Calu3 (cell line): ENCODE data around the gene SCAPER. TPM values are rescaled to one million over a fixed set of nuclear protein-coding genes. Genes with fewer than 3 reads are reported as not detected.
"Not testable (repeated sequence)": the region's sequence is repeated elsewhere in the genome, so short reads cannot be mapped to it uniquely, and the experiment has no call there.

Experiments
- BruUV-seq: library from RNA; stranded (reverse); fragments of 400-500 nt; replicated peaks from 2 replicates; lab custom pipeline; 2021; lab: Mats Ljungman, UMichigan
- CTCF ChIA-PET: fragments of 300-600 bp; sonication (Branson Sonifier 250); formaldehyde crosslinking; loops from one replicate; lab custom pipeline; 2022; ENCODE audit warnings: antibody characterized with exemption; lab: Charles Lee
- DNase-seq: peaks from one replicate; pipeline ENCODE4 v3.0.0; 2022
- H3K27ac Mint-ChIP-seq: one replicate; pipeline ENCODE4 v1.8.0; 2022; ENCODE audit warnings: mixed read lengths; ENCODE audit not compliant: unreplicated experiment
- H3K27me3 Mint-ChIP-seq: one replicate; pipeline ENCODE4 v1.8.0; 2022; ENCODE audit warnings: mixed read lengths; ENCODE audit not compliant: unreplicated experiment
- H3K36me3 Mint-ChIP-seq: one replicate; pipeline ENCODE4 v1.8.0; 2022; ENCODE audit warnings: mild to moderate bottlenecking, moderate library complexity, mixed read lengths; ENCODE audit not compliant: insufficient read depth, unreplicated experiment
- H3K4me1 Mint-ChIP-seq: one replicate; pipeline ENCODE4 v1.8.0; 2022; ENCODE audit warnings: mild to moderate bottlenecking, low read depth, mixed read lengths; ENCODE audit not compliant: unreplicated experiment
- H3K4me3 Mint-ChIP-seq: one replicate; pipeline ENCODE4 v1.8.0; 2022; ENCODE audit warnings: mild to moderate bottlenecking, low read depth, moderate library complexity, mixed read lengths; ENCODE audit not compliant: unreplicated experiment
- H3K9me3 Mint-ChIP-seq: one replicate; pipeline ENCODE4 v1.8.0; 2022; ENCODE audit warnings: low read depth, mixed read lengths; ENCODE audit not compliant: unreplicated experiment
- intact Hi-C: fragments of 100-400 bp; cut with micrococcal nuclease; formaldehyde crosslinking; loops from one replicate; pipeline ENCODE4 v1.10.0; 2022; ENCODE audit not compliant: unreplicated experiment
- total RNA-seq: library from RNA; stranded (reverse); gene quantifications from 2 replicates; pipeline ENCODE4 v1.2.3, GENCODE V29; 2022
- TF ChIP-seq, protein P1 (sequence below): fragments of 200-600 bp; IDR thresholded peaks from one replicate; pipeline ENCODE4 v1.8.0; 2022; ENCODE audit warnings: antibody characterized with exemption; ENCODE audit not compliant: unreplicated experiment

Gene SCAPER
- total RNA-seq, 1 experiment from 2014 or later, result 34.8 TPM

DNA sequence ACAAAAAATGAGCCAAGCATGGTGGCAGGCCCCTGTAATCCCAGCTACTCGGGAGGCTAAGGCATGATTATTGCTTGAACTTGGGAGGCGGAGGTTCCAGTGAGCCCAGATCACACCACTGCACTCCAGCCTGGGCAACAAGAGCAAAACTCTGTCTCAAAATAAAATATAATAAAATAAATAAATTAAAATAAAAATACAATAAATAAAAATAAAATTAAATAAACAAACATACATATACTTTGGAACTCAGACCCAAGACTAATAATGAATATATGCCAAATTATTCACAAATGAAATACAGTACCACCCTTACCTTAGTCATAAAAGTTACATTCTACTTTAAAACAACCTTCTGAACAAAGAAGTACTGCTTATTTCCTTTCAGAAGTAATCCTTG, 81.8 kb downstream of the SCAPER start:
- H3K4me1 Mint-ChIP-seq, result no peaks in the 10 kb centered on the region
- TF ChIP-seq, protein P1, sequence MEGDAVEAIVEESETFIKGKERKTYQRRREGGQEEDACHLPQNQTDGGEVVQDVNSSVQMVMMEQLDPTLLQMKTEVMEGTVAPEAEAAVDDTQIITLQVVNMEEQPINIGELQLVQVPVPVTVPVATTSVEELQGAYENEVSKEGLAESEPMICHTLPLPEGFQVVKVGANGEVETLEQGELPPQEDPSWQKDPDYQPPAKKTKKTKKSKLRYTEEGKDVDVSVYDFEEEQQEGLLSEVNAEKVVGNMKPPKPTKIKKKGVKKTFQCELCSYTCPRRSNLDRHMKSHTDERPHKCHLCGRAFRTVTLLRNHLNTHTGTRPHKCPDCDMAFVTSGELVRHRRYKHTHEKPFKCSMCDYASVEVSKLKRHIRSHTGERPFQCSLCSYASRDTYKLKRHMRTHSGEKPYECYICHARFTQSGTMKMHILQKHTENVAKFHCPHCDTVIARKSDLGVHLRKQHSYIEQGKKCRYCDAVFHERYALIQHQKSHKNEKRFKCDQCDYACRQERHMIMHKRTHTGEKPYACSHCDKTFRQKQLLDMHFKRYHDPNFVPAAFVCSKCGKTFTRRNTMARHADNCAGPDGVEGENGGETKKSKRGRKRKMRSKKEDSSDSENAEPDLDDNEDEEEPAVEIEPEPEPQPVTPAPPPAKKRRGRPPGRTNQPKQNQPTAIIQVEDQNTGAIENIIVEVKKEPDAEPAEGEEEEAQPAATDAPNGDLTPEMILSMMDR, result no peak
- CTCF ChIA-PET, result no interaction called here
- intact Hi-C loops, result no loop called here
- peaks cover under 1% of the 10 kb centered on the region for H3K9me3 Mint-ChIP-seq
- DNase-seq, result no peak
- no TSS peak for BruUV-seq
- H3K27ac Mint-ChIP-seq, result no peak overlapping the region
- H3K4me3 Mint-ChIP-seq, result no peak overlapping the region
- H3K36me3 Mint-ChIP-seq, result no peaks in the 10 kb centered on the region
- H3K27me3 Mint-ChIP-seq, result no peaks in the 10 kb centered on the region

GRCh38 chr15:76818926-76819325, 86.2 kb downstream of the SCAPER start:
- BruUV-seq, H3K27me3 Mint-ChIP-seq, H3K9me3 Mint-ChIP-seq, intact Hi-C loops, DNase-seq, H3K4me3 Mint-ChIP-seq, H3K27ac Mint-ChIP-seq, H3K36me3 Mint-ChIP-seq, H3K4me1 Mint-ChIP-seq: not testable (repeated sequence)
- CTCF ChIA-PET, result interaction anchor here (0.6 kb wide), 1 partner anchor 695 kb away, joined by 3 read pairs; no protein-coding TSS in a partner anchor

DNA sequence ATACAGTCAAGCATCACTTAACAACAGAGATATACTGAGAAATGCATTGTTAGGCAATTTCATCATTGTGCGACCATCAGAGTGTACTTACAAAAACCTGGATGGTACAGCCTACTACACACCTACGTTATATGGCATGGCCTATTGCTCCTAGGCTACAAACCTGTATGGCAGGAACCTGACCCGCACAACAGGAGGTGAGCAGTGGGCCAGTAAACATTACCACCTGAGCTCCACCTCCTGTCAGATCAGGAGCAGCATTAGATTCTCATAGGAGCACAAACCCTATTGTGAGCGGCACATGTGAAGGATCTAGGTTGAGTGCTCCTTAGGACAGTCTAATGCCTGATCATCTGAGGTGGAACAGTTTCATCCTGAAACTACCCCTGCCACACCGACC, 89.7 kb downstream of the SCAPER start:
- Mint-ChIP-seq H3K4me3 (no peak overlapping the region), H3K4me1 (no peaks in the 10 kb centered on the region), H3K27ac (no peak overlapping the region), H3K27me3 (no peaks in the 10 kb centered on the region), H3K36me3 (no peaks in the 10 kb centered on the region), H3K9me3 (peaks cover 2% of the 10 kb centered on the region)
- TF ChIP-seq, protein P1, result no peak
- CTCF ChIA-PET, result interaction anchor here (1.2 kb wide), 1 partner anchor 10 kb away, joined by 3 read pairs; no protein-coding TSS in a partner anchor
- DNase-seq, result no peak
- intact Hi-C loops, result no loop called here
- no TSS peak for BruUV-seq

DNA sequence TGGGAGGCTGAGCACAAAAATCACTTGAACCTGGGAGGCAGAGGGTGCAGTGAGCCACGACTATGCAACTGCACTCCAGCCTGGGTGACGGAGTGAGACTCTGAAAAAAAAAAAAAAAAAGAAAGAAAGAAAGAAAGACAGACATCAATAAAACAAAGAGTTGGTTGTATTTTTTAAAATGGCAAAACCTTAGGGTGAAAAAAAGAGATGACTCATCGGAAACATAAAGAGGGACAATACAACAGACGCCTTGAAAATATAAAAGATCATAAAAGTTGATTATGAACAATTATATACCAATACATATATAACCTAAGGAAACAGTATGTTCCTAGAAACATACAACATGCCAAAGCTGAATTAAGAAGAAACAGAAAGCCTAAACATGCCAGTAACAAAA, 92.8 kb downstream of the SCAPER start:
- BruUV-seq, result no TSS peak
- no peaks in the 10 kb centered on the region for H3K9me3 Mint-ChIP-seq

More for the DNA sequence above, 92.8 kb downstream of the SCAPER start:
- Mint-ChIP-seq H3K27ac (no peak overlapping the region), H3K4me1 (no peaks in the 10 kb centered on the region), H3K4me3 (no peak overlapping the region), H3K36me3 (no peaks in the 10 kb centered on the region), H3K27me3 (no peaks in the 10 kb centered on the region)
- intact Hi-C loops, result no loop called here
- no peak for DNase-seq
- TF ChIP-seq, protein P1, result no peak
- CTCF ChIA-PET, result no interaction called here
